ENCODE data around the gene SUSD4.

The SUSD4 gene

DNA sequence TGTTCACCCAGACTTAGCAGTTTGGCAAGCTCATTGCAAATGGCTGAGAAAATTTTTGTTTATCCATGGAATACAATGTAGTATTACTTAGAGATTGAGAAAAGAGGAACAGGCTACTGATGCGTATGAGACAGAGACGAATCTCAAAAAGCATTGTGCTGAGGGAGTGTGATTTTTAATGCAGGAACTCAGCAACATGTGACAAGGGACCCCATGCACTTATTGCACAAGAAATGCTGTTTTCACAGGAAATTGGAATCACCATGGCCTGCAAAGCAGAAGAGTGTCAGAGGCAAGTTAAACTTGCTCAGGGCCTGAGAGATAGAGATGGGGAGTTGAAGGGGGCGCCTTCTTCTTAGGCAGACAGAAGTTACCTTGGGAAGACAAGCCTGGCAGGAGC, 188.3 kb downstream of the SUSD4 start:
- no peak for DNase-seq

DNA sequence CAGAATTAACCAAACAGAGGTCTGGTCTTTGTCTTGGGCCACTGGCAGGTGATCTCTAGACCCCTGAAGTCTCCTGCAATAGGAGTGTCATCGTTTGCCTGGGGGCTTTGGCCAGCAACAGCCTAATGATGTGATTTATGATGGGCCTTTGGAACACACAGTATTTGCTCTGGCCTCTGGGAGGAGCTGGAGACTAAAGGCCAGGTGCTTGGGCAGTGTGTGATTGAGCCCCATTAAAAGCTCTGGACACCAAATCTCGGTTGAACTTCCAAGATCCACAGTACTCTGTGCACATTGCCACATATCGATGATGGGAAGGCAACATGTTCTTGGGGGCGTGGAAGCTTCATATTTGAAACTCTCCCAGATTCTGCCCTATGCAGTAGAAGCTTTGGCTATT, 188.9 kb downstream of the SUSD4 start:
- peak; percentile 41 for DNase-seq
